Erythroblast (primary cell): ENCODE results near the gene BMP6.

Experiments
- GATA1 ChIP-seq: IDR thresholded peaks from 2 replicates; pipeline ENCODE4 v1.6.1; 2011; ENCODE audit warnings: low read depth, mild to moderate bottlenecking, control low read depth, low read length, moderate library complexity
- POLR2A ChIP-seq: IDR thresholded peaks from 2 replicates; pipeline ENCODE4 v1.6.1; 2011; ENCODE audit warnings: mild to moderate bottlenecking, low read length

DNA sequence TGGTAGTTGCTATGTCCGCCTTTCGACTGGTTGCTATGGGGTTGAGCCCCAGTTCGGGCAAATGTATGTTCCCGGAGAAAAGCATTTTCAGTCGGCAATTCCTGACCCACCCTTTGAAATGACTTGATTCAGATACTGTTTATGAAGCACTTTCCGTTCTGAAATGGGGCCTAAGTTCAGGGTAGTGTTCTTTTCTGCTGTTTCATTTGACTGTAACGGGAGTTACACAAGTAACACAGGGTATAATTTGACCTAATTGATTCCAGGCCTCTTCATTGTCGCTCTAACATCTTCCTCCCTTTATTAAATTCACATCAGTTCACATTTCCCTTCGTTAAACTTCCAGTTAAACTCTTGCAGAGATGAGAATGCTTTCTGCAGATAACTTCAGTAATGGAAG is 85.5 kb downstream of the BMP6 start:
- TF ChIP-seq POLR2A (no peak), GATA1 (no peak)
